ENCODE results near the gene FBXL14.
"Not testable (repeated sequence)": the region's sequence is repeated elsewhere in the genome, so short reads cannot be mapped to it uniquely, and the experiment has no call there.

FBXL14 gene

GRCh38 chr12:1605129-1606020, 11.0 kb upstream of the FBXL14 start:
- peak overlapping the region; percentile 96 for H3K27ac ChIP-seq
- peak overlapping the region; percentile 73 for H3K4me2 ChIP-seq (ENCODE audit: low read length)
- H3K9ac ChIP-seq: peak overlapping the region; percentile 47
- TF ChIP-seq CTCF (IDR thresholded peaks at IDR 0.05): peak; percentile 88
- peaks cover 34% of the 10 kb centered on the region for H3K4me1 ChIP-seq
- H2AFZ ChIP-seq: peak overlapping the region; percentile 63
- no peaks in the 10 kb centered on the region for H3K27me3 ChIP-seq (ENCODE audit: control insufficient read depth, insufficient read depth, low read length)
- no peaks in the 10 kb centered on the region for H3K9me3 ChIP-seq (ENCODE audit: control insufficient read depth, low read length)
- peaks cover 2% of the 10 kb centered on the region for H3K79me2 ChIP-seq
- H3K4me3 ChIP-seq (ENCODE audit: low read depth, low read length): peak overlapping the region; percentile 61
- H3K36me3 ChIP-seq (ENCODE audit: control insufficient read depth, insufficient read depth, low read length): no peaks in the 10 kb centered on the region

DNA sequence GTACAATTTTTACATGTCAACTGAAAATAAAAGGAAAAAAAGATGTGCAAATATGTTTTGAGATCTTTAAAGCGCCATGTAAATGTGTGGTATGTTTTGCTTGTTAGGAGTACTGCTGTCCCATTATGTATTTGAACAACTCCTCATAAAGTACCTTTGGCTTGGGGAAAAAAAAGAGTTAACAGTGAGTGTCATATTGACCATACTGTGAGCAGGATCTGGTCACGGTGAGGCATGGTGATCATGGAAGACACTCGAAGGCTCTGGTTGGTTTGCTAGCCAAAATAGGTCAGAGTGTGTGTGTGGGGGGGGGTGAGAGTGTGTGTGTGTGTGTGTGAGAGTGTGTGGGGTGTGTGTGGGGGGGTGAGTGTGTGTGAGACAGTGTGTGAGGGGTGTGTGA, 10.1 kb upstream of the FBXL14 start:
- Histone ChIP-seq H3K4me2 (ENCODE audit: low read length) (no peak overlapping the region), H3K36me3 (ENCODE audit: control insufficient read depth, insufficient read depth, low read length) (no peaks in the 10 kb centered on the region), H3K9ac (no peak overlapping the region), H3K9me3 (ENCODE audit: control insufficient read depth, low read length) (no peaks in the 10 kb centered on the region), H3K79me2 (peaks cover 5% of the 10 kb centered on the region), H3K27ac (peak overlapping the region; percentile 96), H3K4me1 (peaks cover 34% of the 10 kb centered on the region), H2AFZ (peak overlapping the region; percentile 53), H3K4me3 (ENCODE audit: low read depth, low read length) (no peak overlapping the region), H3K27me3 (ENCODE audit: control insufficient read depth, insufficient read depth, low read length) (no peaks in the 10 kb centered on the region)
- no peak for TF ChIP-seq CTCF (IDR thresholded peaks at IDR 0.05)

DNA sequence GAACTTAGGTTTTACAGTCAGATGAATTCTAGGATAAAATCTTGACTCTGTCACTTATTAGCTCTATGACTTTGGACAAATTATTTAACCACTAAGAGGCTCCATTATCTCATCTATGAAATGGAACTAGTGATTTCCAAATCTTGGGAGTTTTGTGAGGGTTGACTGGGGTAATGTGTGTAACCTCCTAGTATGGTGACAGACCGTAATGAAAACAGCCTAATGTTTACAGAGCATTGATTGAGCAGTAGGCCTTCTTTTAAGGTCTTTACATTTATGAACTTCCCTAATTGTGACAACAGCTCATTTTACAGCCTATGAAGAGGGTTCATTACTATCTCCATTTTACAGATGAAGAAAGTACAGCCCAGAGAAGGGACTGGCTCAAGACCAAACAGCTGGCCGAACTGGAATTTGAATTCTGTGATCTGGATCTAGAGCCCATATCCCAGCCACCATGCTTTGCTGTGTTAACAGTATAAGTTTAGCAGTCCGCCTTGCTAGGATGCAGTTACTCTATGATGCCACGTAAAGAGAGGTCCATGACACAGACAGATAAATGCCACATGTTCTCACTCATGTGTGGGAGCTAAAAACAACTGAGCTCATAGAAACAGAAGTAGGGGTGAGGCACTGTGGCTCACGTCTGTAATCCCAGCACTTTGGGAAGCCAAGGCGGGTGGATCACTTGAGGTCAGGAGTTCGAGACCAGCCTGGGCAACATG, 9.1 kb upstream of the FBXL14 start:
- peak overlapping the region; percentile 96 for H3K27ac ChIP-seq

GRCh38 chr12:1602706-1603105, 8.3 kb upstream of the FBXL14 start:
- H3K9ac ChIP-seq; H3K27me3 ChIP-seq (ENCODE audit: control insufficient read depth, insufficient read depth, low read length): not testable (repeated sequence)
- H3K4me1 ChIP-seq: peaks cover 30% of the 10 kb centered on the region

More for the DNA sequence above, 9.1 kb upstream of the FBXL14 start:
- H3K9me3 ChIP-seq (ENCODE audit: control insufficient read depth, low read length): no peaks in the 10 kb centered on the region
- peaks cover 7% of the 10 kb centered on the region for H3K79me2 ChIP-seq
- H3K4me1 ChIP-seq: peaks cover 33% of the 10 kb centered on the region
- peak overlapping the region; percentile 10 for H2AFZ ChIP-seq
- no peaks in the 10 kb centered on the region for H3K27me3 ChIP-seq (ENCODE audit: control insufficient read depth, insufficient read depth, low read length)
- H3K4me2 ChIP-seq (ENCODE audit: low read length): no peak overlapping the region
- no peak for TF ChIP-seq CTCF (IDR thresholded peaks at IDR 0.05)
- H3K9ac ChIP-seq: no peak overlapping the region
- H3K36me3 ChIP-seq (ENCODE audit: control insufficient read depth, insufficient read depth, low read length): no peaks in the 10 kb centered on the region
- no peak overlapping the region for H3K4me3 ChIP-seq (ENCODE audit: low read depth, low read length)

DNA sequence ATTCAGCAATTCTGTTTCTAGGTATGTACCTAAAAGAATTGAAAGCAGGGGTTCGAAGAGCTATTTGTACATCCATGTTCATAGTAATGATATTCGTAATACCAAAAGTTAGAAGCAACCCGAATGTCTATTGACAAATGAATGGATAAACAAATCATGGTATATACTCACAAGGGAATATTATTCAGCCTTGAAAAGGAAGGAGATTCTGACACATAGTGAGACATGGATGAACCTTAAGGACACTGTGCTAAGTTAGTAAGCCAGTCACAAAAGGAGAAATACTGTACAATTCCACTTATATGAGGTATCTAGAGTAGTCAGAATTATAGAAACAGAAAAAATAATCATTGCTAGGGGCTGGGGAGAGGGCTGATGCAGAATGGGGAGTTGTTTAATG, 4.4 kb upstream of the FBXL14 start:
- Histone ChIP-seq H3K4me3 (ENCODE audit: low read depth, low read length) (no peak overlapping the region), H3K27me3 (ENCODE audit: control insufficient read depth, insufficient read depth, low read length) (no peaks in the 10 kb centered on the region), H3K9ac (no peak overlapping the region), H3K4me2 (ENCODE audit: low read length) (no peak overlapping the region), H3K36me3 (ENCODE audit: control insufficient read depth, insufficient read depth, low read length) (no peaks in the 10 kb centered on the region), H3K27ac (no peak overlapping the region), H3K4me1 (peaks cover 10% of the 10 kb centered on the region), H3K9me3 (ENCODE audit: control insufficient read depth, low read length) (no peaks in the 10 kb centered on the region), H3K79me2 (peaks cover 14% of the 10 kb centered on the region), H2AFZ (no peak overlapping the region)
- no peak for TF ChIP-seq CTCF (IDR thresholded peaks at IDR 0.05)

More at GRCh38 chr12:1602706-1603105, 8.3 kb upstream of the FBXL14 start:
- not testable (repeated sequence) for H3K4me2 ChIP-seq (ENCODE audit: low read length); H2AFZ ChIP-seq; H3K27ac ChIP-seq; H3K36me3 ChIP-seq (ENCODE audit: control insufficient read depth, insufficient read depth, low read length); H3K4me3 ChIP-seq (ENCODE audit: low read depth, low read length); H3K9me3 ChIP-seq (ENCODE audit: control insufficient read depth, low read length)
- peaks cover 10% of the 10 kb centered on the region for H3K79me2 ChIP-seq

Data from parathyroid adenoma (tissue), 2 donors.